Neural progenitor cell (in vitro differentiated cells): Measurements from ENCODE around the gene QPCT.

Source experiments
- CTCF ChIP-seq: fragments of 200-600 bp; sonication (generic); IDR thresholded peaks from 2 replicates; pipeline ENCODE4 v1.5.1; 2017; ENCODE audit warnings: antibody characterized with exemption, mild to moderate bottlenecking
- EZH2 ChIP-seq: fragments of 200-600 bp; sonication (generic); IDR thresholded peaks from 2 replicates; pipeline ENCODE4 v1.6.1; 2017; ENCODE audit warnings: antibody characterized with exemption, mild to moderate bottlenecking, moderate library complexity

- no peak for TF ChIP-seq CTCF
- TF ChIP-seq EZH2, result no peak
These were observed 11.3 kb downstream of the QPCT start for GRCh38 chr2:37355735-37356134.
